Urinary bladder (tissue), 4 donors: ENCODE data around the gene CDK19. TPM values are rescaled to one million over a fixed set of nuclear protein-coding genes. Genes with fewer than 3 reads are reported as not detected.
"Not testable (repeated sequence)": the region's sequence is repeated elsewhere in the genome, so short reads cannot be mapped to it uniquely, and the experiment has no call there.

Source experiments
- DNase-seq: peaks from one replicate; pipeline ENCODE4 v3.0.0-alpha.2; 2015; ENCODE audit errors: extremely low spot score
- H3K27ac ChIP-seq: one replicate; pipeline ENCODE4 v1.5.1; 2013; ENCODE audit warnings: low read depth, mild to moderate bottlenecking, moderate library complexity
- H3K36me3 ChIP-seq: one replicate; pipeline ENCODE4 v1.6.1; 2013; ENCODE audit warnings: mild to moderate bottlenecking, moderate library complexity; ENCODE audit not compliant: insufficient read depth
- H3K4me1 ChIP-seq: one replicate; pipeline ENCODE4 v1.6.1; 2013; ENCODE audit warnings: mild to moderate bottlenecking, moderate library complexity; ENCODE audit not compliant: insufficient read depth
- H3K4me3 ChIP-seq: one replicate; pipeline ENCODE4 v1.5.1; 2013; ENCODE audit warnings: low read depth, low read length
- WGBS: extraction: QIAGEN DNeasy Blood & Tissue Kit; methylation state at CpG from one replicate; pipeline ENCODE4 v1.1.7; 2013; 5-methylcytosine and 5-hydroxymethylcytosine counted together
- polyA plus RNA-seq: library from polyadenylated mRNA; stranded (reverse); fragments of 200-250 nt; gene quantifications from one replicate; pipeline ENCODE4 v1.2.3, GENCODE V29; 2013
- total RNA-seq: library from RNA; depleted of rRNA; stranded (reverse); fragments of >200 nt; gene quantifications from one replicate; pipeline ENCODE4 v1.2.3, GENCODE V29; 2014
- donor health status: healthy with polysubstance abuse.
- donor health status: healthy.

Gene CDK19
- total and polyA plus RNA-seq, 2 donors, result 14.0 to 32.9 TPM

- H3K4me1 ChIP-seq, result no peaks in the 10 kb centered on the region
- H3K4me3 ChIP-seq, result no peak overlapping the region
- no peak overlapping the region for H3K27ac ChIP-seq
- 70% methylated on average over 2 of the region's 2 CpGs for WGBS
- DNase-seq, result no peak
- H3K36me3 ChIP-seq, result peaks cover 2% of the 10 kb centered on the region
Observed at GRCh38 chr6:110619275-110619908, 195.9 kb downstream of the CDK19 start.

GRCh38 chr6:110618591-110619267, 196.5 kb downstream of the CDK19 start:
- Histone ChIP-seq H3K4me3 (no peak overlapping the region), H3K27ac (no peak overlapping the region), H3K4me1 (no peaks in the 10 kb centered on the region), H3K36me3 (peaks cover 2% of the 10 kb centered on the region)
- 58% methylated on average over 3 of the region's 3 CpGs for WGBS
- peak; percentile 25 for DNase-seq

GRCh38 chr6:110617057-110617456, 198.2 kb downstream of the CDK19 start:
- Histone ChIP-seq H3K4me3 (no peak overlapping the region), H3K27ac (no peak overlapping the region), H3K36me3 (peaks cover 2% of the 10 kb centered on the region), H3K4me1 (no peaks in the 10 kb centered on the region)
- WGBS, result 90% methylated on average over 1 of the region's 1 CpG
- no peak for DNase-seq

GRCh38 chr6:110615722-110616121, 199.5 kb downstream of the CDK19 start:
- no peak for DNase-seq
- Histone ChIP-seq H3K4me1 (no peaks in the 10 kb centered on the region), H3K4me3 (no peak overlapping the region), H3K27ac (no peak overlapping the region), H3K36me3 (peaks cover 2% of the 10 kb centered on the region)
- WGBS, result 92% methylated on average over 1 of the region's 1 CpG

- Histone ChIP-seq H3K36me3 (peaks cover 2% of the 10 kb centered on the region), H3K4me1 (no peaks in the 10 kb centered on the region), H3K27ac (no peak overlapping the region), H3K4me3 (no peak overlapping the region)
- WGBS, result 68% methylated on average over 5 of the region's 5 CpGs
- no peak for DNase-seq
Observed at GRCh38 chr6:110614586-110614985, 200.7 kb downstream of the CDK19 start.

GRCh38 chr6:110614106-110614505, 201.2 kb downstream of the CDK19 start:
- no peak for DNase-seq
- WGBS, result 99% methylated on average over 1 of the region's 1 CpG
- no peak overlapping the region for H3K4me3 ChIP-seq
- H3K36me3 ChIP-seq, result peaks cover 2% of the 10 kb centered on the region
- no peak overlapping the region for H3K27ac ChIP-seq
- no peaks in the 10 kb centered on the region for H3K4me1 ChIP-seq

GRCh38 chr6:110613356-110613755, 201.9 kb downstream of the CDK19 start:
- WGBS, result 93% methylated on average over 6 of the region's 6 CpGs
- DNase-seq, result no peak
- no peaks in the 10 kb centered on the region for H3K4me1 ChIP-seq

GRCh38 chr6:110612298-110612697, 203.0 kb downstream of the CDK19 start:
- no peak overlapping the region for H3K4me3 ChIP-seq
- H3K36me3 ChIP-seq, result peaks cover 2% of the 10 kb centered on the region
- H3K27ac ChIP-seq, result no peak overlapping the region
- WGBS, result 100% methylated on average over 1 of the region's 1 CpG
- no peak for DNase-seq
- H3K4me1 ChIP-seq, result no peaks in the 10 kb centered on the region

More at GRCh38 chr6:110613356-110613755, 201.9 kb downstream of the CDK19 start:
- peaks cover 2% of the 10 kb centered on the region for H3K36me3 ChIP-seq
- H3K4me3 ChIP-seq, result no peak overlapping the region
- no peak overlapping the region for H3K27ac ChIP-seq

GRCh38 chr6:110609101-110609500, 206.2 kb downstream of the CDK19 start:
- WGBS, result 27% methylated on average over 2 of the region's 2 CpGs
- H3K27ac ChIP-seq, result no peak overlapping the region
- DNase-seq, result no peak

GRCh38 chr6:110608151-110608550, 207.1 kb downstream of the CDK19 start:
- whole genome bisulfite sequencing, result 97% methylated on average over 2 of the region's 2 CpGs
- H3K27ac ChIP-seq, result no peak overlapping the region
- no peaks in the 10 kb centered on the region for H3K36me3 ChIP-seq

More at GRCh38 chr6:110609101-110609500, 206.2 kb downstream of the CDK19 start:
- H3K4me3 ChIP-seq, result no peak overlapping the region
- H3K4me1 ChIP-seq, result no peaks in the 10 kb centered on the region
- no peaks in the 10 kb centered on the region for H3K36me3 ChIP-seq

GRCh38 chr6:110606151-110606550, 209.1 kb downstream of the CDK19 start:
- no peak overlapping the region for H3K4me3 ChIP-seq
- H3K27ac ChIP-seq, result no peak overlapping the region
- DNase-seq, result no peak
- H3K36me3 ChIP-seq, result no peaks in the 10 kb centered on the region
- WGBS, result 96% methylated on average over 4 of the region's 4 CpGs
- H3K4me1 ChIP-seq, result no peaks in the 10 kb centered on the region

More at GRCh38 chr6:110608151-110608550, 207.1 kb downstream of the CDK19 start:
- Histone ChIP-seq H3K4me1 (no peaks in the 10 kb centered on the region), H3K4me3 (no peak overlapping the region)
- DNase-seq, result no peak

- not testable (repeated sequence) for H3K36me3 ChIP-seq, H3K27ac ChIP-seq, H3K4me1 ChIP-seq, DNase-seq, H3K4me3 ChIP-seq
- 92% methylated on average over 1 of the region's 3 CpGs for WGBS
Observed at GRCh38 chr6:110600640-110601039, 214.6 kb downstream of the CDK19 start.

- Histone ChIP-seq H3K27ac (no peak overlapping the region), H3K36me3 (no peaks in the 10 kb centered on the region), H3K4me3 (no peak overlapping the region), H3K4me1 (no peaks in the 10 kb centered on the region)
- 34% methylated on average over 3 of the region's 3 CpGs for WGBS
- no peak for DNase-seq
Observed at GRCh38 chr6:110597761-110598160, 217.5 kb downstream of the CDK19 start.

GRCh38 chr6:110596354-110596753, 218.9 kb downstream of the CDK19 start:
- no peaks in the 10 kb centered on the region for H3K36me3 ChIP-seq
- 77% methylated on average over 3 of the region's 3 CpGs for WGBS
- no peak overlapping the region for H3K27ac ChIP-seq
- no peaks in the 10 kb centered on the region for H3K4me1 ChIP-seq
- no peak overlapping the region for H3K4me3 ChIP-seq
- DNase-seq, result no peak
